GM12865 (cell line): Measurements from ENCODE around the gene CD70.
"Not testable (repeated sequence)": the region's sequence is repeated elsewhere in the genome, so short reads cannot be mapped to it uniquely, and the experiment has no call there.

Experiments
- DNase-seq: peaks from one replicate; pipeline ENCODE4 v3.0.0; 2010; ENCODE audit warnings: low read depth
- H3K4me3 ChIP-seq: 2 replicates; pipeline ENCODE4 v1.5.1; 2011; ENCODE audit warnings: mild to moderate bottlenecking, low read depth, low read length, control low read depth
- TF ChIP-seq, protein P1 (sequence below): IDR thresholded peaks from 2 replicates; pipeline ENCODE4 v1.5.1; 2011; ENCODE audit warnings: low read length, control low read depth, low read depth, inconsistent platforms; ENCODE audit not compliant: insufficient read depth; ENCODE audit errors: missing control alignments

CD70 gene

DNA sequence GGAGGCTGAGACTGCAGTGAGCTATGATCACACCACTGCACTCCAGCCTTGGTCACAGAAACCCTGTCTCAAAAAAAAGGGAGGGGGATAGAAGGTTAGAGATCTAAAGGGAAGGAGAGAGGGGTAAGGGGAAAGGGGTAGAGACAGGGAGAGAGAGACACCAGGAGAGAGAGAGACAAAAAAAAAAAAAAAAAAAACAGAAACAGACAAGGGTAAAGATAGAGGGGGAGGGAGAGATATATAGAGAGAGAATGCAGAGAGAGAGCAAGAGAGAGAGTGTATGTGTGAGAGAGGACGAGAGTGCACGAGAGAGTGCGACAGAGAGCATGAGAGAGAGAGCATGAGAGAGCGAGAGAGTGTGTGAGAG is 4.2 kb downstream of the CD70 start:
- H3K4me3 ChIP-seq = peak overlapping the region; percentile 91

DNA sequence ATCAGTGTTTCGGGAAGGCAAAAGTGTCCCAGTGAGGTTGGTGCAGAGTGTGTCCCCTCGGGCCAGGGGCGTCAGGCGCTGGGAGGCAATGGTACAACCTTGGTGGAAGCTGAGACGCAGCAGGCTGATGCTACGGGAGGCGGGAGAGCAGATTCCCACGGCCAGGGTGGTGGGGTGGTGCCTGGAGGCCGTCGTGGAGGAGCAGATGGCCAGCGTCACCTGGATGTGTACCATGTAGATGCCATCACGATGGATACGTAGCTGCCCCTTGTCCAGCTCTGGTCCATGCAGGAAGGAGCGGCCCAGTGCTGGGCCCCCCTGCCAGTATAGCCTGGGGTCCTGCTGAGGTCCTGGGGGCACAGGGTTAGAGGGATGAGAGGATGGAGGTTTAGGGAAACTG is 4.9 kb downstream of the CD70 start:
- no peak overlapping the region for H3K4me3 ChIP-seq
- no peak for DNase-seq
- TF ChIP-seq, protein P1, sequence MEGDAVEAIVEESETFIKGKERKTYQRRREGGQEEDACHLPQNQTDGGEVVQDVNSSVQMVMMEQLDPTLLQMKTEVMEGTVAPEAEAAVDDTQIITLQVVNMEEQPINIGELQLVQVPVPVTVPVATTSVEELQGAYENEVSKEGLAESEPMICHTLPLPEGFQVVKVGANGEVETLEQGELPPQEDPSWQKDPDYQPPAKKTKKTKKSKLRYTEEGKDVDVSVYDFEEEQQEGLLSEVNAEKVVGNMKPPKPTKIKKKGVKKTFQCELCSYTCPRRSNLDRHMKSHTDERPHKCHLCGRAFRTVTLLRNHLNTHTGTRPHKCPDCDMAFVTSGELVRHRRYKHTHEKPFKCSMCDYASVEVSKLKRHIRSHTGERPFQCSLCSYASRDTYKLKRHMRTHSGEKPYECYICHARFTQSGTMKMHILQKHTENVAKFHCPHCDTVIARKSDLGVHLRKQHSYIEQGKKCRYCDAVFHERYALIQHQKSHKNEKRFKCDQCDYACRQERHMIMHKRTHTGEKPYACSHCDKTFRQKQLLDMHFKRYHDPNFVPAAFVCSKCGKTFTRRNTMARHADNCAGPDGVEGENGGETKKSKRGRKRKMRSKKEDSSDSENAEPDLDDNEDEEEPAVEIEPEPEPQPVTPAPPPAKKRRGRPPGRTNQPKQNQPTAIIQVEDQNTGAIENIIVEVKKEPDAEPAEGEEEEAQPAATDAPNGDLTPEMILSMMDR = no peak

More for the DNA sequence above, 4.2 kb downstream of the CD70 start:
- TF ChIP-seq, protein P1 = no peak
- no peak for DNase-seq

DNA sequence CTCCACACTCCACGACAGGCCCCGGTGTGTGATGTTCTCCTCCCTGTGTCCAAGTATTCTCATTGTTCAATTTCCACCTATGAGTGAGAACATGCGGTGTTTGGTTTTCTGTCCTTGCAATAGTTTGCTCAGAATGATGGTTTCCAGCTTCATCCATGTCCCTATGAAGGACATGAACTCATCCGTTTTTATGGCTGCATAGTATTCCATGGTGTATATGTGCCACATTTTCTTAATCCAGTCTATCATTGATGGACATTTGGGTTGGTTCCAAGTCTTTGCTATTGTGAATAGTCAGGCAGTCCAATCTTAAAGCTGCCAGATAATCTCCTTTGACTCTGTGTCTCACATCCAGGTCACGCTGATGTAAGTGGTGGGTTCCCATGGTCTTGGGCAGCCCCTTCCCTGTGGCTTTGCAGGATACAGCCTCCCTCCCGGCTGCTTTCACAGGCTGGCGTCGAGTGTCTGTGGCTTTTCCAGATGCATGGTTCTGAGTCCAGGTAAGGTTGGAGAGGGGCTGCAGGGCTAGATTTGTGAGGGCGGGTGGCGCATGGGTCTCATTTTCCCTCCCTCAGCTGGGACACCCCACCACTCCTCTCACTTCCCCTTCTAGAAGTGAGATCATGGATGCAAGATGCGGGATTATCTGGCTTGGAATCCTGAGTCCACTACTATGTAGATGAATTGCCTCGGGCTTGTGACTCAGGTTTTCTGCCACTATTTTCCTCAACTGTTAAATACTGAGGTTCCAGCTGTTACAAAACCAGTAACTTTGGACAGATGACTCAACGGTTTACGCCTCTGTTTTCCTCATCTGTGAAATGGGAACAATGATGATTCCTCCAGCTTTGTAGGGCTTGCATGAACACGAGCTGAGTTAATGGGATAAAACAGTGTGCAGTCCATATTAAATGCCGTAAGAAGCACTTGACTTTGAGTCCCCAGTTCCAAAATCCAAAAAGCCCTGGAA is 8.2 kb downstream of the CD70 start:
- not testable (repeated sequence) for DNase-seq, H3K4me3 ChIP-seq

DNA sequence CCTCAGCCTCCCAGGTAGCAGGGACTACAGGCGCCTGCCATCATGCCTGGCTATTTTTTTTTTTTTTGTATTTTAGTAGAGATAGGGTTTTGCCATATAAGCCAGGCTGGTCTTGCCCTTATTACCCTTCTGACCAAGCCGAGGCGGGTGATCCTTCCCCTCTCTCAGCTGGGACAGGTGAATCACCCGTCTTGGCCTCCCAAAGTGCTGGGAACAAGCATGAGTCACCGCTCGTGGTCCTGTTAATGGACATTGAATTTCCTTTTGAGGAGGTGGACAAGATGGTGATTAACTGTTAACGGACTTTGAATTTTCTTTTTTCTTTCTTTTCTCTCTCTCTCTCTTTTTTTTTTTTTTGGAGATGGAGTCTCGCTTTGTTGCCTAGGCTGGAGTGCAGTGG is 10.6 kb downstream of the CD70 start:
- TF ChIP-seq, protein P1 = no peak
- no peak overlapping the region for H3K4me3 ChIP-seq
- DNase-seq = no peak

DNA sequence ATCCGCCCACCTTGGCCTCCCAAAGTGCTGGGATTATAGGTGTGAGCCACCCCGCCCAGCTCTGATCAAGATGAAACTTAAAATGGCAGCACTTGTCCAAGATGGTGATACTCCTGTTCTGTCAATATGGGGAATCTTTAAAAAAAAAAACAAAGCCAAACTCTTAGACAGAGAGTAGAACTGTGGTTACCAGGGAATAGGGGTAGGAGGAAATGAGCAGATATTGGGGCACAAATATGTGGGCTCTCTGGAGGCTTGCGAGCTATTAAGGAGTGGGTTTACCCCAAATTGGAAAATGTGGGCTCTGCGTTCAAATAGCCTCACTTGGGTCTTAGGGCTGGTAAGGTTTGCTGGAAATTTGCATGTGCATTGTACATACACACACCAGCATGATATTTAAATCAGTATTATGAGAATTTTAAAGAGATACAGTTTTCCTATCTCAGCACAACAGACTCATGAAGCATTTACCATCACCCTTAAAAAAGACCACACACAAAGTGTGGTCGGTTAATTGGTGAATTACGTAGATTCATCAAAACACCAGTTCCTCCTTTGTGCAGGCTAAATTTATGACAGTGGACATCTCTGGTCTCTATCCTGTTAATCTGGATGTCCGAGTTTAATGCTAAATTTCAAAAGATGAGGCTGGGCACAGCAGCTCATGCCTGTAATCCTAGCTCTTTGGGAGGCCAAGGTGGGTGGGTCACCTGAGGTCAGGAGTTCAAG is 11.3 kb downstream of the CD70 start:
- TF ChIP-seq, protein P1 = no peak
- DNase-seq = no peak

DNA sequence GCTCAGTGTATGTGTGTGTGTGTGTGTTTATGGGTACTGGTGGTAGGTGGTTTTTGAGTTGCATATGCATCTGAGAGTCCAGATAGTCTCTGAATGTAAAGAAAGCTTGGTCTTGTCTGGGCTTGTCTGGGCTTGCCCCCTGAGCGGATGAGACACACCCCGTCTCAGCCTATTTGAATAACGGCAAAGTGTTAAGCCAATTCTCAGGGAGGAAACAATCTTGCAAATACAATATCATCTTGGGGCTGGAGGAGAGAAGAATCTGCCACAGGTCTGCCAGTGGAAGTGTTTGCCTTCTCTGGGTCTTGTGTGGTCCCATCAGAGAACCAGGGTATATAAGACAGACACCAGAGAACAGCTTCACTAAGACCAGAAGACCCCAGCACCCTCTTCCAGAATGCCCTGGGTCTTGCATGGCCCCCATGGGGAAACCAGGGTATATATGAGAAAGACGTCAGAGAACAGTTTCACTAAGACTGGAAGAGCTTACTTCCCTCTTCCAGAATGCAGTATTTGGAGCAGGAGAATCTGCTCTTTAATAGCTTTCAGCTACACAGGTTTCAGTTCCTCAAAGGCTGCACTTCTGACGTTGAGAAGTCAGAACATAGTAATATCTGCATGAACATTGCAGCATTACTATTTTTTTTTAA is 13.3 kb downstream of the CD70 start:
- peak; percentile 97 for DNase-seq
- TF ChIP-seq, protein P1 = no peak
- no peak overlapping the region; the same call in 1 of the 2 replicates for H3K4me3 ChIP-seq

More for the DNA sequence above, 11.3 kb downstream of the CD70 start:
- H3K4me3 ChIP-seq = no peak overlapping the region

DNA sequence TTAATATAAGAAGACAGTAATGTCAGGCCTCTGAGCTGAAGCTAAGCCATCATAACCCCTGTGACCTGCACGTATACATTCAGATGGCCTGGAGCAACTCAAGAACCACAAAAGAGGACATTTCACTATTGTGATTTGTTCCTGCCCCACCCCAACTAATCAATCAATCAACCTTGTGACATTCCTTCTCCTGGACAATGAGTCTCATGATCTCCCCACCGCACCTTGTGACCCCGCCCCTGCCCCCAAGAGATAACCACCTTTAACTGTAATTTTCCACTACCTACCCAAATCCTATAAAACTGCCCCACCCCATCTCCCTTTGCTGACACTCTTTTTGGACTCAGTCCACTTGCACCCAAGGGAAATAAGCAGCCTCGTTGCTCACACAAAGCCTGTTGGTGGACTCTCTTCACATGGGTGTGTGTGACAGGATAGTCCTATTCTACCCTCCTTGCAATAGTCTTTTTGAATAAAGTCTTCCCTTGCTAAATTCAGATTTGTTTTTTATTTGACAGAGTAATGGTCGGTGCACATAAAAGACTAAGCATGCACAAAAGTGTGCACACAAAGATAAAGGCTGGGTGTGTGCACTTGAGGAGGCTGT is 14.0 kb downstream of the CD70 start:
- TF ChIP-seq, protein P1 = no peak
- H3K4me3 ChIP-seq = peak overlapping the region; percentile 12
- DNase-seq = no peak
